HCT116 (cell line): ENCODE results near the gene SAMD4B. TPM values are rescaled to one million over a fixed set of nuclear protein-coding genes. Genes with fewer than 3 reads are reported as not detected.

ENCODE experiments used
- ATAC-seq: fragments of 200-7000 bp; cut with Tn5 transposase; 2 replicates; pipeline ENCODE4 v1.9.1; 2020; ENCODE audit warnings: mild to moderate bottlenecking, moderate library complexity
- BruUV-seq: library from RNA; stranded (reverse); fragments of 400-500 nt; replicated peaks from 2 replicates; lab custom pipeline; 2021; lab: Mats Ljungman, UMichigan
- CTCF ChIA-PET: fragments of 300-600 bp; sonication (Branson Sonifier 250); formaldehyde crosslinking; loops from one replicate; lab custom pipeline; 2021; ENCODE audit warnings: antibody characterized with exemption; lab: Charles Lee
- POLR2A ChIA-PET: fragments of 300-600, 350-600 bp; sonication (Branson Sonifier 250); formaldehyde crosslinking; loops from one replicate; lab custom pipeline; 2021; ENCODE audit warnings: antibody characterized with exemption; lab: Charles Lee
- RAD21 ChIA-PET, 2 experiments: fragments of 300-600 bp; sonication (Branson Sonifier 250); formaldehyde crosslinking; loops; one replicate each; lab custom pipeline; 2023; ENCODE audit warnings: low total read pairs in 2 of 2; ENCODE audit not compliant: uncharacterized antibody in 2 of 2, unreplicated experiment in 2 of 2, low non-redundant PET in 1 of 2; lab: Charles Lee
- DNase-seq: peaks from one replicate; pipeline ENCODE4 v3.0.0-alpha.2; 2010; ENCODE audit warnings: low read depth, low spot score
- H2AFZ ChIP-seq: fragments of 200-600 bp; shearing (Covaris generic), sonication (generic); 2 replicates; pipeline ENCODE4 v1.6.1; 2017; ENCODE audit warnings: low read depth, mixed run types, mixed read lengths, antibody characterized with exemption, low read length; ENCODE audit not compliant: poor library complexity, severe bottlenecking
- H3K27ac ChIP-seq: 2 replicates; pipeline ENCODE4 v1.5.1; 2012; ENCODE audit warnings: low read depth, low read length
- H3K27me3 ChIP-seq: fragments of 200-600 bp; sonication (generic); 2 replicates; pipeline ENCODE4 v1.6.1; 2016; ENCODE audit warnings: mixed run types, low read length, mixed read lengths; ENCODE audit not compliant: insufficient read depth
- H3K36me3 ChIP-seq, 2 experiments: fragments of 200-500 bp in 1 of 2; fragments of 200-600 bp in 1 of 2; sonication (Bioruptor generic) in 1 of 2; sonication (generic) in 1 of 2; 2 replicates each; pipeline versions ENCODE4 v1.5.1 to v1.6.1; 2014 to 2016; ENCODE audit warnings: low read length in 2 of 2, inconsistent platforms in 1 of 2, mixed read lengths in 1 of 2, mixed run types in 1 of 2; ENCODE audit not compliant: insufficient read depth in 2 of 2, control insufficient read depth in 1 of 2
- H3K4me1 ChIP-seq, 2 experiments: fragments of 200-600 bp in 1 of 2; sonication (generic) in 1 of 2; 2 replicates each; pipeline versions ENCODE4 v1.5.1 to v1.6.1; 2012 to 2017; ENCODE audit warnings: low read length in 2 of 2, inconsistent platforms in 1 of 2, mild to moderate bottlenecking in 1 of 2, mixed read lengths in 1 of 2, mixed run types in 1 of 2, moderate library complexity in 1 of 2; ENCODE audit not compliant: insufficient read depth in 2 of 2, control insufficient read depth in 1 of 2
- H3K4me2 ChIP-seq: fragments of 200-600 bp; sonication (generic); 2 replicates; pipeline ENCODE4 v1.6.1; 2017; ENCODE audit warnings: mixed run types, low read length, mixed read lengths
- H3K4me3 ChIP-seq, 2 experiments: fragments of 200-600 bp in 1 of 2; sonication (generic) in 1 of 2; replicated peaks in 1 of 2; 2 replicates each; pipeline ENCODE4 v1.5.1; 2011 to 2016; ENCODE audit warnings: low read length in 2 of 2, control low read depth in 1 of 2, low read depth in 1 of 2, mild to moderate bottlenecking in 1 of 2, mixed read lengths in 1 of 2, mixed run types in 1 of 2
- H3K79me2 ChIP-seq: fragments of 200-600 bp; sonication (generic); 2 replicates; pipeline ENCODE4 v1.6.1; 2017; ENCODE audit warnings: mild to moderate bottlenecking, mixed run types, low read length, moderate library complexity, mixed read lengths; ENCODE audit not compliant: insufficient read depth
- H3K9ac ChIP-seq: fragments of 200-600 bp; sonication (generic); 2 replicates; pipeline ENCODE4 v1.6.1; 2016; ENCODE audit warnings: low read length, mixed read lengths
- H3K9me2 ChIP-seq: fragments of 200-600 bp; sonication (generic), shearing (Covaris generic); 2 replicates; pipeline ENCODE4 v1.6.1; 2017; ENCODE audit warnings: mixed run types, mild to moderate bottlenecking, moderate library complexity; ENCODE audit not compliant: insufficient read depth
- H3K9me3 ChIP-seq, 2 experiments: fragments of 200-500 bp in 1 of 2; fragments of 200-600 bp in 1 of 2; sonication (Bioruptor generic) in 1 of 2; sonication (generic) in 1 of 2; 2 replicates each; pipeline ENCODE4 v1.6.1; 2014 to 2017; ENCODE audit warnings: low read length in 2 of 2, mixed read lengths in 2 of 2, inconsistent platforms in 1 of 2, low read depth in 1 of 2, mild to moderate bottlenecking in 1 of 2, mixed run types in 1 of 2, moderate library complexity in 1 of 2; ENCODE audit not compliant: control insufficient read depth in 1 of 2, insufficient read depth in 1 of 2
- H4K20me1 ChIP-seq: fragments of 200-600 bp; sonication (generic), shearing (Covaris generic); 2 replicates; pipeline ENCODE4 v1.6.1; 2017; ENCODE audit warnings: mixed run types, mild to moderate bottlenecking, moderate library complexity; ENCODE audit not compliant: insufficient read depth
- EGR1 ChIP-seq: IDR thresholded peaks from 2 replicates; pipeline ENCODE4 v1.6.1; 2012; ENCODE audit warnings: low read depth
- POLR2A ChIP-seq: IDR thresholded peaks from 2 replicates; pipeline ENCODE4 v1.7.0; 2011; ENCODE audit warnings: borderline replicate concordance; ENCODE audit not compliant: insufficient read depth, insufficient read length; ENCODE audit errors: extremely low read depth
- POLR2AphosphoS5 ChIP-seq: IDR thresholded peaks from 2 replicates; pipeline ENCODE4 v1.6.1; 2011; ENCODE audit warnings: mild to moderate bottlenecking, low read depth, low read length, moderate library complexity
- RAD21 ChIP-seq: IDR thresholded peaks from 2 replicates; pipeline ENCODE4 v1.6.1; 2012; ENCODE audit warnings: low read depth, mild to moderate bottlenecking
- SIN3A ChIP-seq: IDR thresholded peaks from 2 replicates; pipeline ENCODE4 v1.6.1; 2012; ENCODE audit warnings: low read depth
- SP1 ChIP-seq: IDR thresholded peaks from 2 replicates; pipeline ENCODE4 v1.6.1; 2012; ENCODE audit warnings: low read depth
- TCF7L2 ChIP-seq: IDR thresholded peaks from 2 replicates; pipeline ENCODE4 v1.7.0; 2011; ENCODE audit warnings: borderline replicate concordance, inconsistent platforms; ENCODE audit not compliant: insufficient read depth, insufficient read length; ENCODE audit errors: extremely low read depth
- intact Hi-C: fragments of 100-400 bp; cut with micrococcal nuclease; formaldehyde crosslinking; loops from 2 replicates; pipeline ENCODE4 v1.10.0; 2022
- total RNA-seq: library from RNA; stranded (reverse); gene quantifications from one replicate; pipeline ENCODE4 v1.2.1, GENCODE V29; 2021; ENCODE audit not compliant: unreplicated experiment
- TF ChIP-seq, protein P1 (sequence below): IDR thresholded peaks from 2 replicates; pipeline ENCODE4 v1.6.1; 2012
- TF ChIP-seq, protein P2 (sequence below): IDR thresholded peaks from 2 replicates; pipeline ENCODE4 v1.6.1; 2012; ENCODE audit warnings: low read depth
- TF ChIP-seq, protein P3 (sequence below): IDR thresholded peaks from 2 replicates; pipeline ENCODE4 v1.6.1; 2011; ENCODE audit warnings: mild to moderate bottlenecking, low read length, moderate library complexity; ENCODE audit not compliant: insufficient replicate concordance; ENCODE audit errors: extremely low read depth
- TF ChIP-seq, protein P4 (sequence below), 3 experiments: fragments of 200-600 bp in 1 of 3; sonication (generic) in 1 of 3; IDR thresholded peaks in 2 of 3; conservative IDR thresholded peaks in 1 of 3; 2 replicates each; pipeline ENCODE4 v1.5.1; 2012 to 2017; ENCODE audit warnings: low read depth in 2 of 3, low read length in 2 of 3, antibody characterized with exemption in 1 of 3, borderline replicate concordance in 1 of 3, control low read depth in 1 of 3, mild to moderate bottlenecking in 1 of 3, mixed read lengths in 1 of 3, mixed run types in 1 of 3, moderate library complexity in 1 of 3; ENCODE audit not compliant: insufficient read depth in 1 of 3

Gene SAMD4B
- total RNA-seq, 1 experiment from 2014 or later, result 127 TPM

DNA sequence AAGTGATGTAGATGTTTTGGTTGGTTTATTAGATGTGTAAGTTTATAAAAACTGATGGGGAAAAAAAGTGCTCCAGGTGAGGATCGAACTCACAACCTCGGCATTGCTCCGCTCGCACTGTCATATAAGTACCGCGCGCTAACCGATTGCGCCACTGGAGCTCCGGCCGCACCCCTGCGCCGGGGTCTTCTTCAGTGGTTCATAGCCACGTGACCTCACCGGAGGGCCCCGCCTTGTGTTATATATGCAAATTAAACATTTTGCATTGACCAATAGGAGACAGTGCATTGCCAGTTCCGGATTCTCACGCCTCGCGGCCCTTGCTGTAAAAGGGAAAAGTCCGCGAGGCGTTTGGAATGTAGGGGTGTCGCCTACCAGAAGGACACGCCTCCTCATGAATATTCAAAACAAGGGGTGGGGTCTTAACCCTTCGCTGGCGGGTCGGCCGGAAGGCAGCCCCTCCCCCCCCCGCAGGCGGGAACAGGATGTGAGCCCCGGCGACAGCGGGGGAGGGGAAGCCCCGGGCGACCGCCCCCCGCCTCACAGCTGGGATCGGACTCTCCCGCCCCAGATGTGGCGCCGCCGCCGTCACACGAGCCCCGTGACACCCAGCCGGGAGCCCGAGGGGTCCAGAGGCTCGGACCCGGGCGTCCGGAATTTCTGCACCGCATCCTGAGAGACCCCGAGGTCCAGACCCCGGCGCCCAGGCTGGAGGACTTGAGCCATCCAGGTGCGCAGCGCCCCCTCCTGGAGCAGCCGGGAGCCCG lies 70.1 kb downstream of the SAMD4B start, which contains the start of gene PLEKHG2:
Gene PLEKHG2, plus strand, starts transcription at position 570 of the 767 bp plus-strand sequence. CDS start 1,418 bp downstream, outside the sequence.
- Histone ChIP-seq H3K4me1 (peaks cover 33 to 65% of the 10 kb centered on the region in 2 experiments), H3K9ac (peak within 1 kb of the TSS; percentile 97), H3K9me2 (no peaks in the 10 kb centered on the region), H3K4me3 (peak within 1 kb of the TSS; percentile 90 to 98), H3K79me2 (peaks cover 18% of the 10 kb centered on the region), H3K27ac (peak within 1 kb of the TSS; percentile 100), H4K20me1 (peaks cover 5% of the 10 kb centered on the region; the same call in 1 of the 2 replicates), H2AFZ (no peak within 1 kb of the TSS), H3K9me3 (no peaks in the 10 kb centered on the region), H3K4me2 (peak within 1 kb of the TSS; percentile 92), H3K27me3 (no peaks in the 10 kb centered on the region), H3K36me3 (peaks cover 2 to 7% of the 10 kb centered on the region in 2 experiments; a peak in 1 of 4 replicates)
- POLR2A ChIA-PET, result interaction anchor here (1.1 to 2.3 kb wide), 4 partner anchors 10 to 23 kb away, joined by 7 to 35 read pairs (median 10); partner anchors contain the start of genes MED29, PAF1 and RPS16
- no TSS peak for BruUV-seq
- intact Hi-C loops, result loop anchor here (1.0 to 5.0 kb wide), 5 partner anchors 21 to 290 kb away; partner anchors contain the start of genes MED29, PAF1 and SAMD4B
- peak; percentile 98 for DNase-seq
- TF ChIP-seq, protein P1, sequence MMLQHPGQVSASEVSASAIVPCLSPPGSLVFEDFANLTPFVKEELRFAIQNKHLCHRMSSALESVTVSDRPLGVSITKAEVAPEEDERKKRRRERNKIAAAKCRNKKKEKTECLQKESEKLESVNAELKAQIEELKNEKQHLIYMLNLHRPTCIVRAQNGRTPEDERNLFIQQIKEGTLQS, result no peak
- TF ChIP-seq POLR2A (peak; percentile 9), SIN3A (no peak), RAD21 (no peak), SP1 (no peak), TCF7L2 (peak; percentile 46), POLR2AphosphoS5 (peak; percentile 78), EGR1 (no peak)
- TF ChIP-seq, protein P2, sequence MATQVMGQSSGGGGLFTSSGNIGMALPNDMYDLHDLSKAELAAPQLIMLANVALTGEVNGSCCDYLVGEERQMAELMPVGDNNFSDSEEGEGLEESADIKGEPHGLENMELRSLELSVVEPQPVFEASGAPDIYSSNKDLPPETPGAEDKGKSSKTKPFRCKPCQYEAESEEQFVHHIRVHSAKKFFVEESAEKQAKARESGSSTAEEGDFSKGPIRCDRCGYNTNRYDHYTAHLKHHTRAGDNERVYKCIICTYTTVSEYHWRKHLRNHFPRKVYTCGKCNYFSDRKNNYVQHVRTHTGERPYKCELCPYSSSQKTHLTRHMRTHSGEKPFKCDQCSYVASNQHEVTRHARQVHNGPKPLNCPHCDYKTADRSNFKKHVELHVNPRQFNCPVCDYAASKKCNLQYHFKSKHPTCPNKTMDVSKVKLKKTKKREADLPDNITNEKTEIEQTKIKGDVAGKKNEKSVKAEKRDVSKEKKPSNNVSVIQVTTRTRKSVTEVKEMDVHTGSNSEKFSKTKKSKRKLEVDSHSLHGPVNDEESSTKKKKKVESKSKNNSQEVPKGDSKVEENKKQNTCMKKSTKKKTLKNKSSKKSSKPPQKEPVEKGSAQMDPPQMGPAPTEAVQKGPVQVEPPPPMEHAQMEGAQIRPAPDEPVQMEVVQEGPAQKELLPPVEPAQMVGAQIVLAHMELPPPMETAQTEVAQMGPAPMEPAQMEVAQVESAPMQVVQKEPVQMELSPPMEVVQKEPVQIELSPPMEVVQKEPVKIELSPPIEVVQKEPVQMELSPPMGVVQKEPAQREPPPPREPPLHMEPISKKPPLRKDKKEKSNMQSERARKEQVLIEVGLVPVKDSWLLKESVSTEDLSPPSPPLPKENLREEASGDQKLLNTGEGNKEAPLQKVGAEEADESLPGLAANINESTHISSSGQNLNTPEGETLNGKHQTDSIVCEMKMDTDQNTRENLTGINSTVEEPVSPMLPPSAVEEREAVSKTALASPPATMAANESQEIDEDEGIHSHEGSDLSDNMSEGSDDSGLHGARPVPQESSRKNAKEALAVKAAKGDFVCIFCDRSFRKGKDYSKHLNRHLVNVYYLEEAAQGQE, result no peak
- TF ChIP-seq, protein P3, sequence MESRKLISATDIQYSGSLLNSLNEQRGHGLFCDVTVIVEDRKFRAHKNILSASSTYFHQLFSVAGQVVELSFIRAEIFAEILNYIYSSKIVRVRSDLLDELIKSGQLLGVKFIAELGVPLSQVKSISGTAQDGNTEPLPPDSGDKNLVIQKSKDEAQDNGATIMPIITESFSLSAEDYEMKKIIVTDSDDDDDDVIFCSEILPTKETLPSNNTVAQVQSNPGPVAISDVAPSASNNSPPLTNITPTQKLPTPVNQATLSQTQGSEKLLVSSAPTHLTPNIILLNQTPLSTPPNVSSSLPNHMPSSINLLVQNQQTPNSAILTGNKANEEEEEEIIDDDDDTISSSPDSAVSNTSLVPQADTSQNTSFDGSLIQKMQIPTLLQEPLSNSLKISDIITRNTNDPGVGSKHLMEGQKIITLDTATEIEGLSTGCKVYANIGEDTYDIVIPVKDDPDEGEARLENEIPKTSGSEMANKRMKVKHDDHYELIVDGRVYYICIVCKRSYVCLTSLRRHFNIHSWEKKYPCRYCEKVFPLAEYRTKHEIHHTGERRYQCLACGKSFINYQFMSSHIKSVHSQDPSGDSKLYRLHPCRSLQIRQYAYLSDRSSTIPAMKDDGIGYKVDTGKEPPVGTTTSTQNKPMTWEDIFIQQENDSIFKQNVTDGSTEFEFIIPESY, result no peak
- TF ChIP-seq, protein P4, sequence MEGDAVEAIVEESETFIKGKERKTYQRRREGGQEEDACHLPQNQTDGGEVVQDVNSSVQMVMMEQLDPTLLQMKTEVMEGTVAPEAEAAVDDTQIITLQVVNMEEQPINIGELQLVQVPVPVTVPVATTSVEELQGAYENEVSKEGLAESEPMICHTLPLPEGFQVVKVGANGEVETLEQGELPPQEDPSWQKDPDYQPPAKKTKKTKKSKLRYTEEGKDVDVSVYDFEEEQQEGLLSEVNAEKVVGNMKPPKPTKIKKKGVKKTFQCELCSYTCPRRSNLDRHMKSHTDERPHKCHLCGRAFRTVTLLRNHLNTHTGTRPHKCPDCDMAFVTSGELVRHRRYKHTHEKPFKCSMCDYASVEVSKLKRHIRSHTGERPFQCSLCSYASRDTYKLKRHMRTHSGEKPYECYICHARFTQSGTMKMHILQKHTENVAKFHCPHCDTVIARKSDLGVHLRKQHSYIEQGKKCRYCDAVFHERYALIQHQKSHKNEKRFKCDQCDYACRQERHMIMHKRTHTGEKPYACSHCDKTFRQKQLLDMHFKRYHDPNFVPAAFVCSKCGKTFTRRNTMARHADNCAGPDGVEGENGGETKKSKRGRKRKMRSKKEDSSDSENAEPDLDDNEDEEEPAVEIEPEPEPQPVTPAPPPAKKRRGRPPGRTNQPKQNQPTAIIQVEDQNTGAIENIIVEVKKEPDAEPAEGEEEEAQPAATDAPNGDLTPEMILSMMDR (IDR thresholded peaks at IDR 0.05 in 2 of 3, conservative IDR thresholded peaks at IDR 0.05 in 1 of 3; ENCODE audit: borderline replicate concordance in 1 of 3, insufficient read depth in 1 of 3, low read depth in 2 of 3, low read length in 2 of 3), result peak in 1 of 3 experiments; percentile 81; a peak in 3 of 6 replicates
- RAD21 ChIA-PET, result interaction anchor here (0.5 to 1.9 kb wide), 4 partner anchors 10 to 86 kb away, joined by 3 to 21 read pairs (median 9); no protein-coding TSS in a partner anchor
- ATAC-seq, result peak; percentile 65
- CTCF ChIA-PET, result interaction anchor here (0.7 to 2.0 kb wide), 4 partner anchors 10 to 70 kb away, joined by 3 to 51 read pairs (median 4); partner anchors contain the start of genes MED29, PAF1 and SAMD4B
